HG03354 (cell line): ENCODE measurements around the gene TTC28.
"Not testable (repeated sequence)": the region's sequence is repeated elsewhere in the genome, so short reads cannot be mapped to it uniquely, and the experiment has no call there.

Experiments
- ATAC-seq: cut with Tn5 transposase; IDR thresholded peaks from one replicate; pipeline ENCODE4 v1.9.1; 2021; ENCODE audit warnings: mild to moderate bottlenecking; ENCODE audit not compliant: unreplicated experiment, poor library complexity, severe bottlenecking

Gene TTC28

DNA sequence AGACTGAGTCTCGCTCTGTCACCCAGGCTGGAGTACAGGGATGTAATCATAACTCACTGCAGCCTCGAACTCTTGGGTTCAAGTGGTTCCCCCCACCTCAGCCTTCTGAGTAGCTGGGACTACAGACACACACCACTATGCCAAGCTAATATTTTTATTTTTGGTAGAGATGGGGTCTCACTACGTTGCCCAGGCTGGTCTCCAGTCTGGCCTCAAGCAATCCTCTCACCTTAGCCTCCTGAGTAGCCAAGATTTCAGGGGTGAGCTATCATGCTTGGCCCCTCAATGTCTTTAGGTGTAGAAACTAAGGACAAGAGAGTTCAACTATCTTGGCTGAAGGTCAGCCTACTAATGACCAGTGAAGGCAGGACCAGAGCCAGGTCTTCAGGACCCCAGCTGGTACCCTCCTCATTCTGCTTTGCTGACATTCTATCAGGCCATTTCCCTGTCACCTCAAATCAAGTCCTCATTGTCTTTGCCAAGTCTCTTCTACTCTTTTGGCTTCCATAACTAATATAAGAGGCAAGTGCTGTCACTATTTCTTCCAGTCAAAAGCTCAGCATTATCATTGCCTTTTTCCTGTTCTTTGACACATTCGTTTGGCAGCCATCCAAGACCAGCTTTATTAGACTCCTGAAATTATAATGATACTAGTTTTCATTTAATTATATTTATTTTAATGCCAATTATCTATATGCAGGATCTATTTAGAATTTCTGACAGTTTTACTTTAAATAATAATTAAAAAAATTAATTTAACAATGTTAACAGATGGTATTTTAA lies 496.4 kb downstream of the TTC28 start:
- no peak for ATAC-seq

DNA sequence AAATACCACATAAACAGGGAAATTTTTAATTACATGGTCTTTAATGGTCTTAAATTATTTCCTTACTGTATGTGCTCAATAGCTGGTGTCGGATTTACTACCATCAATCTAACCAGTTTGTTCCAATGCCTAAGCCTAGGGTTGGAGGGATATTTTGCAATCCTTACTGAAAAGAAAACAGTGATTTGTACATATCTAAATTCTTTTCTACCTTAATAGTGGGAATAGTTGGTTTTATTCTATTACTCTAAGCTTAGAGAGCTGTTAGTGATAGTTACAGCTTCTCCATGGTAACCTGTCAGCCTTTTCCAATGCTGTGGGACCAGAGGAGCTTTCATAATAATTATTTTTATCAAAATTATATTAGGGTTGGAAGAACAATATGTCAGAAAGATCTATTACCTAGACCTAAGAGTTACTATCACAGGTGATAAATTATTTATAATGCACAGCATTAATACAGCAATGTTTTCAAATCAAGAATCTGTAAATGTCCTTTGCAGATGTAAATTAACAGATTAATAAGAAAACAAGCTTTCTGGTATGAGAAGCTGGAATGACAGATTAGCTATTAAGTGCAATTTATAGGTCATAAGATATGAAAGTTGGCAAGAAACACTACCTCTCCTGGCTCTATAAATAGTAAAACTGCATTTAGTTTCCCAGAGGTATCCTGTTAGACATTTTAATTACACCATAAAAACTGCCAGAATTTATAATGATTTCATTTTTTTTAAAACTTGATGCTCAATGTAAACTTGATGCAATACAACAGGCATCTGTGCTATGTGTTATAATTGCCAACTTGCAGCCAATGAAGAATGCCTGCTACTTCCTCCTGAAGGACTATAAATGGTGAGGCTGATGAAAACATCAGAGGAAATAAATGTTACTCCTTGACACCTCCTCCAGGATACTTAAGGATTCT lies 498.6 kb downstream of the TTC28 start:
- ATAC-seq = no peak

DNA sequence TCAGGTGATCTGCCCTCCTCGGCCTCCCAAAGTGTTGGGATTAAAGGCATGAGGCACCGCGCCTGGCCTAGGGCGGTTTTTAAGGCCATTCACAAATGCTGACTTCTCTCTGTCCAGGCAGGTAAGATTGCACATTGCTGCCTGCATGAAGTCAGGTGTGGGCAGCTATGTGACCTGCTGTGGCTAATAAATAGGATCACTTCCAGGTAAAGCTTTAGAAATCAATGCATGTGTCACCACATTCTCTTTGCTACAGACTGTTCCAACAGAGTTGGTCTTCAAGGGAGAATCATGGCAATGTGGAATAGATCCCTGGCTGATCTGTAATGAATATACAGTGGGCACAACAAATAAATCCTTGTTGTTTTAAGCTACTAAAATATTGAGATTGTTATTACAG lies 500.2 kb downstream of the TTC28 start:
- no peak for ATAC-seq

DNA sequence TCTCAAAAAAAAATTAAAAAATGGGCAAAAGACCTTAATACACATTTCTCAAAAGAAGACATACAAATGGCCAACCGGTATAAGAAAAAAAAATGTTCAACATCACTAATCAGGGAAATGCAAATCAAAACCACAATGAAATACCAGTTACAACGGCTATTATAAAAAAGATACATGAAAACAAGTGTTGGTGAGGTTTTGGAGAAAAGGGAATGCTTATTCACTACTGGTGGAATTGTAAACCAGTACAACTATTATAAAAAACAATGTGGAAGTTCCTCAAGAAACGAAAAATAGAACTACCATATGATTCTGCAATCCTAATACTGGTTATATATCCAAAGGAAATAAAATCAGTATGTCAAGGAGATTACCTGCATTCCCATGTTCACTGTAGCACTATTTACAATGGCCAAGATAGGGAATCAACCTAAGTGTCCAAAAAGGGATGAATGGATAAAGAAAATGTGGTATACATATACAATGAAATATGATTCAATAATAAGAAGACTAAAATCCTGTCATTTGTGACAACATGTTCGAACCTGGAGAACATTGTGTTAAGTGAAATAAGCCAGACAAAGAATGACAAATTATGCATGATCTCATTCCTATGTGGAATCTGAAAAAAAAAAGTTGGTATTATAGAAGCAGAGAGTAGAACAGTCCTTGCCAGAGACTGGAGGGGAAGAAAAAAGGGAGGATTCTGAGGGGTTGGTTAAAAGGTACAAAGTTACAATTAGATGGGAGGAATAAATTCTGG lies 503.7 kb downstream of the TTC28 start:
- ATAC-seq = no peak

DNA sequence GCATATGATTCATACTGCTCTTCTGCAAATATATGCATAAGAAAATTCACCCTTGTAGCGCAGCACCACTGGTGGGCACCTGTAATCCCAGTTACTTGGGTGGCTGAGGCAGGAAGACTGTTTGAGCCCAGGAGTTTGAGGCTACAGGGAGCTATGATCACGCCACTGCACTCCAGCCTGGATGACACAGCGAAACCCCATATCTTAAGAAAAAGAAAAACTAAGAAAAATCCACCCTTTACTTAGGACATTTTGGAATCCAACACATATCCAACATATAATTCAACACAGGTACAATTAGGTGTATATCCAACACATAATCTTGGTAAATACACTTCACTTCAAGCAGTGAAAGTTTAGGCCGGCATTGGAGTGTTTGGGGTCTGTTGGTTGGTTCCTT lies 505.1 kb downstream of the TTC28 start:
- ATAC-seq = no peak

DNA sequence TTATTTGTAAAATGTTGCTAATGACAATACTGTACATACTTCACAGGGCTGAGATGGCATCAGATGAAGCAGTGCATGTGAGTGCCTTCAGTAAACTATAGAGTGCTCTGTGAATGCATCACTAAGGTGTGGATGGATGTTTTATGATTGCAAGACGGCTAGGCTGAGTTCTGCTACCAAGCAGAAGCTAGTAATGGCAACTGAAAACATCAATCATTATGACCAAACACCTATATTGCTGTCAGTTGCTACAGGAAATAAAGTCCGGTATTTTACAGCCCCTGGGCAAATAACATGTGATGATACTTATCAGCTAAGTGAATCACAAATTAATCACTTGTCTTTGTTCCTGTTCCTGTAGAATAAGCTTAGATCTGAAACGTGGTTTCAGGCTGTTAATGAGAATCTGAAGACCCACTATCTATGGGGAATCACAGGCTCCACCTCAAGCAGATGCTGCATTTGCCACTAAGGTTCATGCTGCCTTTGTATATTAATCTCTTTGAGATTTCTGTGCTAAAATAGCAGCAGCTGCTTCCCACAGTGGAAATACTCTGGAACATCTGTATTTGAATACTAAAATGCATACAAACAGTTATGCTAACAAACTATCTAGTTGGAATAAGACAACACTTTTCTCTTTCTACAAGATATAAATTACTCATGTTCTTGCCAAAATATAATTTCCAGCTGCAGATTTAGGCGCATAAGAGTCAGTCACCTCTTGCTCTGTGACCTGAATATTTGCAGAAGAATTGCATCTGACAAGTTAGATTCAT lies 506.6 kb downstream of the TTC28 start:
- ATAC-seq = no peak

DNA sequence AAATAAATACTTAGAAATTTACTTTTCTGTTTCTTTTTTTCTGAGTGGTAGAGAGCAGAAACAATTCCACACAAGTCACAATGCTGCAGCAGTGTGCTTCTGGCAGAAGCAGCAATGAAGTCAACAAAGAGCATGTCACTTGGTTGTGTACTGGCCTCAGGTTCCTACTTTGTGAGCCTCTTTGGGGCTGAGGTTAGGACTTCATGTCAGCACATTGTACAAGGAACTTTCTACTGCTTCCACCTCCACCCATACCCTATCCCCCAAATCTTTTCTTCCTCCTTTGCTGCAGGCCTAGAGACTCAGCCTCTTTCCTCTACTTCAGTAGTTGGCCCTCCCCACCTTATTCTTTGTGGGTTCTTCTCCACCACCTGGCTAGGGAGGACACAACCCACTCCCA lies 507.9 kb downstream of the TTC28 start:
- ATAC-seq = no peak

DNA sequence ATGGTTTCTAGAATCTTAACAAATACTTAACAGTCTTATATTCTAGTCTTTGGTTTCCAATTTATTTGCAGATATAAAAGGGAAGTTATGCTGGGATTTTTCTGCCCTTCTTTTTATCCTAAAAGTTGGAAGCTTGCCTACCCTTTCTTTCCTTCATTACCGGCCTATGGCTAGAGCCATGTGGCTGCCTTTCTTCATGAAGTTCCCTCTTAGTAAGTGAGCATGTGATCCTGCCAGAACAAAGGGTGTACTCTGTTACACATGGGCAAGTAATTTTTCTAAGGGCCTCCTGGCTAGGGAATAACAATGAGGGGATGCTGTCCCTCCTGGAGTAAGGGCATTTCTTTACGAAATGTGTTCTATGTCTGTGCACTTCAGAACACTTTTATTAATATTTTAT lies 508.5 kb downstream of the TTC28 start:
- ATAC-seq = no peak

DNA sequence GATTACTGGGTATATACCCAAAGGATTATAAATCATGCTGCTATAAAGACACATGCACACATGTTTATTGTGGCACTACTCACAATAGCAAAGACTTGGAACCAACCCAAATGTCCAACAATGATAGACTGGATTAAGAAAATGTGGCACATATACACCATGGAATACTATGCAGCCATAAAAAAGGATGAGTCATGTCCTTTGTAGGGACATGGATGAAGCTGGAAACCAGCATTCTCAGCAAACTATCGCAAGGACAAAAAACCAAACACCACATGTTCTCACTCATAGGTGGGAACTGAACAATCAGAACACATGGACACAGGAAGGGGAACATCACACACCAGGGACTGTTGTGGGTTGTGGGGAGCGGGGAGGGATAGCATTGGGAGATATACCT lies 510.3 kb downstream of the TTC28 start:
- ATAC-seq = not testable (repeated sequence)

DNA sequence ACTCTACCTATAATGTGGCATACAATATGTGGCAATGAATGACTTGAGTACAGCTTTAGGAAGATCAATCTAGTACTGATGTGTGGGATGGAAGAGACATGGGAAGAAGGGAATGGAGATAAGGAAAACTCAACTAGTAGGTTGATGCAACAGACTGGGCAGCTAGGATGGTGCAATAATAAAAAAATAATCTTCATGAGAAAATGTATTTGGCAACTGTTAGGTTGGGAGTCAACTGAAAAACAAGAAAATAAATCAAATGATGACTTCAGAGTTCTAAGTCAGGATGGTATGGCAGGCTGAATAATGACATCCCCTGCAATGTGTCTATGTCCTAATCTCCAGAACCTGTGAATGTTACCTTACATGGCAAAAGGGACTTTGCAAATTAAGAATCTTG lies 523.8 kb downstream of the TTC28 start:
- ATAC-seq = no peak

DNA sequence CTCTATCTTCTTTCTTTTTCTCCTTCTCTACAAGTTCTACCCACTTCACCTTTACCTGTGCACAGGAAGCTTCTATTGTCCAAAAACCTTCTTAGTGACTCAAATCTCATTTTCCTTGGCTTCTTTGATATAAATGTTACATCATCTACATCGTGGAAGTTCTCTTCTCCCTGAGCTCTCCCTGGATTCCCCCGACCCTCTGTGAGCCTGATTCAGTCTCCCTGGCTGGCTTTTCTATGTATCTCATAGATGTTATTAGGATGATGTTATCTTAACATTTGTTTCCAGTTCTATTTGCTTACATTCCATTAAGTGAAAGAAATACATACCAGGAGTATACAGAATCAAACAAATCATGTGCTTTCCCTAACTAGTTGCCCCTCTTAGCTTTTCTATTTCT lies 524.8 kb downstream of the TTC28 start:
- ATAC-seq = no peak

DNA sequence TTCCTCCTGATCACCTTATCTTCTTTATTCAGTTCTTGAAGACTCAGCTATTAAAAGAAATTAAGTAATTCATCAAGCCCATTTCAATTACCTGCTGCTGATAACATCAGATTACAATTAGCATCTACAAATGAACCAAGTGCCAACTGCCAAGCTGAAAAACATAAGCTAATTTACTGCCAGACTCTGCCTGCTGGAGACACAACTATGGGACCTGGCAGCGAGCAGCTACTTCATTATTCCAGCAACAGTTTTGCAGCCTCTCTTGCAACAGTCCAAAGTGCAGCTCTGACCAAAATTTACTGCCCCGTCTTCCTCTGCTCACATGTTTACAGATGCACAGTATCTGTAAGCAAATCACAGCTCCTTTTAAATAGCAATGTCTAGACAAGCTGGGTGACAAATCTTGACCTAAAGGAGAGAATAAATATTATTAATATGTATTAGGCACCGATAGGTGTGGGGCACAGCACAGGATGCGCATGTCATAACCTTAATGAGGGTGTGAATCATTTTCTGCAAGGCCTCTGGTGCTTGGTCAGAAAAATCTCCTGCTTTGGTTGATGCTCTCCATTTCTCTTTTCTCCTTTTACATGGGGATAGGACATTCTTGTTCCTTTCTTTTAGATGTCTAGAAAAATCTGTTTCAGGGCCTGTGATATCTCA lies 528.4 kb downstream of the TTC28 start:
- no peak for ATAC-seq

DNA sequence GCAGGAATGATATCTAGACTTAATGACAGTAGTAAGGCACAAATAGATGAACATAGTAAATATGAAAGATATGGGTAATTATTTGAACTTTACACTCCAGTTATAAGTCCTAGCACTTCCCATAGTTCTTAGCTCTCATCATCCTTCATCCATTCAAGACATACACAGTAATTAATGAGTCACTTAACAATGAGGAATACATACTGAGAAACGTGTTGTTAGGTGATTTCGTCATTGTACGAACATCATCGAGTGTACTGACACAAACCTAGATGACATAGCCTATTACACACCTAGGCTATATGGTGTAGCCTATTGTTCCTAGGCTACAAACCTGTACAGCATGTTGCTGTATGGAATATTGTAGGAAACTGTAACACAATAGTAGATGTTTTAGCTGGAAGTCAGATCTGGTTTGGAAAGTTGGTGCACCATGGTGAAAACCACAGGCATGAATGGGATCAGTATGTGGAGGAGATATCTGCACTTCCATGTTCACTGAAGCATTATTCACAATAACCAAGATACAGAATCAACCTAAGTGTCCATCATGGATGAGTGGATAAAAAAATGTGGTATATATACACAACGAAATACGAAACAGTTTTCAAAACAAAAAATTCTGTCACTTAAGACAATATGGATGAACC lies 530.7 kb downstream of the TTC28 start:
- ATAC-seq = no peak

DNA sequence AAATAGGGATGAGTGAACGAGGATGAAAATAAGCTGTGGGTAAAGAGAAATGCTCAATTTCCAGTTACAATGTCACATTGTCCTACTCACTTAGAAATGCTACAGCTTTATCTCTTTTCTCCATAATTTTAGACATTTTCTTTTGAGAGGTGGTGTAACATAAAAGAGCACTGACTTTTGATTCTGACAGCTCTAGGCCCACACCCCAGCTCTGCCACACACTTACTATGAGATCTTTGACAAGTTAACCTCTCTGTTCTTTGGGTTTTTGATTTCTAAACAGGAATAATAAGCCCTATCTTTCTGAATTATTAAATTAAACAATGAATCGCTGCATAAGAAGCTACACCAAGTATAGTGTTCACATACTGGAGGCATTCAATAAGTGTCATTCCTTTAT lies 532.2 kb downstream of the TTC28 start:
- no peak for ATAC-seq

DNA sequence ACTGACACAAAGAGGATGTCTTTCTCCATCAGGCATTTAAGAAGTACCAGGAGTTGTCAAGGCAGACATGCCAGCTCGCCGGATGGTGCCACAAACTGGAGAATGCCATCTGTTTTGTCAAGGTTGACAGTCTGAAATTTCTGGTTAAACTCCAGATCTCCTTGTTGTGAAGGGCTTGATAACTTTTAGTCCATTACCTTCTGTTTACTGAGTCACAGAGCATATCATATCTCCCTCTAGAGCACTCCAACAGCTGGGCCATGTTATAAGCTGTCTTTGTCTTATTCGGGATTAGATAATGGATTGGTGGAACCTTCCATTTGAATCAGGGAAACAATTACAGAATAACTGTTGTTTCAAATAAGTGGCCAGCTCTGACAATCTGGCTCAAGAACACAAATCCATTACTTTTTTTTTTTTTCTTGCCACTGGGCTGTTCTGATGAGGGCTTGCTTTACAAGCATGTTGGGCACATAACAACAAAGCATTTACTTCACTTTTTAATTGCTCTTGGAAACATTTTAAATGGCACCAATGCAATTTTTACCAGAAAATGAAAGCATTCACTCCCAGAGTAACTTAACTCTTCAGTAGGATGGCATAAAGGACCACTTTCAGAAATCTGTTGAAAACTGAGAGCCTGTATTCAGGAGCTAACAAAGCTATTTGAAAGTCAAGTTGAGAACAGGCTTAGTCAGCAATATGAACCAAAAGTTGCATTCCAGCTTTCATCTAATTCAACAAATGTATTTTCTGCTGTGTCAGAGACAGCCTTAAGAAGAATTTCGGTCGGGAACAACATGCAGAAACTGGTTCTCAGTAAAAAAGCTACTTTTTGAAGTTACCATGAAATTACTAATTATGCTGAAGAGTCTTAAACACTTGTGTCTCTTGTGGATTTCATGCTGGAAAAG lies 533.0 kb downstream of the TTC28 start:
- ATAC-seq = no peak

DNA sequence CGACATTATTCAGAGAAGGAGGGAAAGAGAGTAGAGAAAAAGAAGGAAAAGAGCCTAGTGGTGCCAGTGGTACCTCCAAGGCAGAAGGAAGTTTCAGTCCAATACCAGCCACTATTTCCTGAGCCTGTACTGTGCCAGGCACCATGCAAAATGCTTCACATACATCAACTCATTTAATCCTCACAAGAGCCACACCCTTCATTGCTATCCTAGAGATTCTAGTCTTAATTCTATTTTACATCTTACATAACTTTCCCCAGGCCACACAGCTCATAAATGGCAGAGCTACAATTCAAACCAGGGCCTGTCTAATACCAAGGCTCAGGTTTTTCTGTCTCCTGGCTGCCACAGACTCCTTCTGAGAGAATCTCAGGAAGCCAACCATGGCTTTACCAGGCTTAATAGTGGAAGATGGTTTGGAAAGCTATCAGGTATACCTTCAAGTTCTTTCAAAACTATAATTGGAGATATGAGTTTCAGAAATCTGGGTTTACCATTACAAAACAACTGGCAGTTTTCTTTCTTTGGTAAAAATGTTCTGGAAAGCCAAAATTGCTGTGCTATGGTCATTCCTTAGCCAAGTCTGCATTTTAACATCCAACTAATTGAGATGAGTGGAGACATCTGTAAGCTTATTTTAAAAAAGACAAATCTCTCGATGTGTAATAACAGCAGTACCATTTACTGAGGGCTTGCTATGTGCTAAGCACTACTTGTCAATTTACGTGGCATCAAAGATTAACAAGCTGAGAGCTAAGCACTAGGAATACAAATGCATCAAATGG lies 535.5 kb downstream of the TTC28 start:
- ATAC-seq = no peak
